ENCODE data around the gene TNFAIP8.
A peak's percentile ranks its signal among the peaks of the same experiment; 100 is the strongest.

TNFAIP8 gene

DNA sequence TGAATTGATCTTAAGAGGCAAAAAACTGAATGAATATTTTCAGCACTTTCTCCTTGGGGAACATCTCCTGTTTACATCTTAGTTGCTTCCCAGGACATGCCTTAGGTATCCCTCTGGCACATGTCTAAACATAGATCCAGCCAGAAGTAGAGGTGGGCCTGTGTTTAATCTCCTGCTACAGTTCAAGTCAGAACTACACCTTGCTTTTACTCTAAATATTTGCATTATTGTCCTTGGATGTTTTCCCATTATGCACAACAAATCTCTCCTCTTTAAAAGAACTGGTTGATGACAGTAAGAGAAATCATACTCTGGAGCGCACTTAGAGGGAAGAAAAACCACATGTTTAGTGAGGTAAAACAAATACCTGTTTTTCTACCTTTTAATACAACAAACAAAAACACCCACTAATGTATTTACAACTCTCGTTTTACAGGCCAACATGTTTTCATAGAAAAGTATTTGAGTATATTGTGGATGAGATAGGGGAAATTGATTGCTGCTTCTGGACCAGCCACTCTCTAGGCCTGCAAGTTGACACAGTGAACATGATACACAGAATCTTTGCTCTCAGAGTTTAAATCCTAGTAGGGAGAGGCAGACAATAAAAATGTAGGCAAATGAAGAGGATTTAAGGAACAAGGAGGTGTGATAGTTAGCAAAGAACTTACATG is 32.3 kb downstream of the TNFAIP8 start:
- H3K36me3 ChIP-seq (ENCODE audit: control insufficient read depth in 4 of 4, insufficient read depth in 4 of 4, low read length in 3 of 4), result peaks cover 2 to 6% (median 5%) of the 10 kb centered on the region in 4 experiments
- H3K9me3 ChIP-seq (ENCODE audit: control extremely low read depth in 1 of 5, control insufficient read depth in 4 of 5, insufficient read depth in 2 of 5, low read depth in 1 of 5, low read length in 4 of 5), result no peaks in the 10 kb centered on the region
- no peaks in the 10 kb centered on the region for H3K27me3 ChIP-seq (replicated peaks in 2 of 5; ENCODE audit: control insufficient read depth in 4 of 5, insufficient read depth in 5 of 5, low read length in 4 of 5)
- no CpG with 5 or more reads among the region's 2 CpGs for WGBS (ENCODE audit: insufficient coverage)
- ChIA-PET CTCF (no interaction called here), POLR2A (no interaction called here)
- peaks cover 5 to 15% (median 14%) of the 10 kb centered on the region in 4 experiments for H3K4me1 ChIP-seq (ENCODE audit: control extremely low read depth in 1 of 4, control insufficient read depth in 4 of 4, insufficient read depth in 4 of 4, low read length in 3 of 4)
- no peak for DNase-seq
- H3K4me3 ChIP-seq (ENCODE audit: control insufficient read depth in 1 of 7, extremely low read depth in 1 of 7, insufficient read depth in 4 of 7, low read depth in 2 of 7, low read length in 6 of 7), result no peak overlapping the region
- H3K27ac ChIP-seq (ENCODE audit: insufficient read depth in 1 of 2, low read depth in 1 of 2, low read length in 2 of 2, poor library complexity in 1 of 2, severe bottlenecking in 2 of 2), result peak overlapping the region in 1 of 2 experiments; percentile 12

DNA sequence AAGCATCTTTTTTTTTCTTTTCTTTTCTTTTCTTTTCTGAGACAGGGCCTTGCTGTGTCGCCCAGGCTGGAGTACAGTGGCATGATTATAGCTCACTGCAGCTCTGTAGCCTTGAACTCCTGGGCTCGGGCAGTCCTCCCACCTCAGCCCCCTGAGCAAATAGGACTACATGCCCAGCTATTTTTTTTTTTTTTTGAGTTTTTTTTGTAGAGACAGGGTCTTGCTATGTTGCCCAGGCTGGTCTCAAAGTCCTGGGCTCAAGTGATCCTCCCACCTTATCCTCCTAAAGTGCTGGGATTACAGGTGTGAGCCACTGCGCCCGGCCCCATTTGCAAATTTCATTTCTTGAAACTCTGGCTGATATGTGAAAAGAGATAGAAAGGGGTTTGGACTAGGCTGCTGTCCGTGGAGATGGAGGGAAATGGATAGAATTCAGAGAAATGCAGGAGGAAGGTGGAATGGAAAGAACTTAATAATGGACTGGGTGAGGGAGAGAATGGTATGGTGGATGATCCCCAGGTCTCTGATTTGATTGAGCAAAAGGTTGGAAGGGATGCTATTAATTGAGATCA is 32.9 kb downstream of the TNFAIP8 start:
- peaks cover 5 to 15% (median 14%) of the 10 kb centered on the region in 4 experiments for H3K4me1 ChIP-seq (ENCODE audit: control extremely low read depth in 1 of 4, control insufficient read depth in 4 of 4, insufficient read depth in 4 of 4, low read length in 3 of 4)
- no peak overlapping the region for H3K27ac ChIP-seq (ENCODE audit: insufficient read depth in 1 of 2, low read depth in 1 of 2, low read length in 2 of 2, poor library complexity in 1 of 2, severe bottlenecking in 2 of 2)
- no peak overlapping the region for H3K4me3 ChIP-seq (ENCODE audit: control insufficient read depth in 1 of 7, extremely low read depth in 1 of 7, insufficient read depth in 4 of 7, low read depth in 2 of 7, low read length in 6 of 7)
- H3K36me3 ChIP-seq (ENCODE audit: control insufficient read depth in 4 of 4, insufficient read depth in 4 of 4, low read length in 3 of 4), result peaks cover 5 to 11% (median 8%) of the 10 kb centered on the region in 4 experiments
- no peak for DNase-seq
- POLR2A ChIA-PET, result no interaction called here
- CTCF ChIA-PET, result interaction anchor here (0.9 kb wide), 1 partner anchor 20 kb away, joined by 3 read pairs; no protein-coding TSS in a partner anchor
- no peaks in the 10 kb centered on the region for H3K27me3 ChIP-seq (replicated peaks in 2 of 5; ENCODE audit: control insufficient read depth in 4 of 5, insufficient read depth in 5 of 5, low read length in 4 of 5)
- no peaks in the 10 kb centered on the region for H3K9me3 ChIP-seq (ENCODE audit: control extremely low read depth in 1 of 5, control insufficient read depth in 4 of 5, insufficient read depth in 2 of 5, low read depth in 1 of 5, low read length in 4 of 5)
- WGBS (ENCODE audit: insufficient coverage), result 91% methylated on average over 3 of the region's 5 CpGs

DNA sequence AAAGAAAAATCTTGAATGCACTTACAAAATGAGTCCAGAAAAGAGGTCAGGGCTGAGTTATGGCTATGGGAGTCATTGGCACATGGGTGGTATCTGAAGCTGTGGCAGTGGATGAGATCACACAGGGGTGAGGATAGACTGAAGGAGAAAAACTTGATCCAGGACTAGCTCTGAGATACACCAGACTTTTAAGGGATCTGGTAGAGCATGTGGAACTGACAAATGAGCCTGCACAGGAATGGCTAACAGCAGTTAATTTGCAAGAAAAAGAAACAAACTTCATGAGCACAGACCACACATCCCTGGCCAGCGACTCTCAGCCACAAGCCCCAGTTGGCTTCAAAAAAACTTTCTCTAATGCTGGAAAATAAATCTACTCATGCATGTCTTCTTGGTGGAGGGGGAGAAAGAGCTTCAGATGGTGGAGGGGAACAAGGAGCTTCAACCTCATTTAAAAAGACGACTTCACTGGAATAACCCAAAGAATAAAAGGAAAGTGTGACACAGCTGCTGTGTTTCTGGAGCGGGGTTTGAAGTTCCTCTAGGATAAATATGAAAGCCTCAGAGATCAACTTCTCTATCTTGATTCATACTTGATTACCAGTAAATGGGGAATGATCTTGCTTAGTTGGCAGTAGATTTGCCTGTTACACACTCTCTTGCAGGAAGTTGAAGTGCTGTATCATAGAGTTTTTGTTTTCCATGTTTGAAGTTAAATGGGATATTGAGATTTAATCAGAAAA is 33.6 kb downstream of the TNFAIP8 start:
- H3K27me3 ChIP-seq (replicated peaks in 2 of 5; ENCODE audit: control insufficient read depth in 4 of 5, insufficient read depth in 5 of 5, low read length in 4 of 5), result no peaks in the 10 kb centered on the region
- peaks cover 5 to 15% (median 8%) of the 10 kb centered on the region in 4 experiments for H3K36me3 ChIP-seq (ENCODE audit: control insufficient read depth in 4 of 4, insufficient read depth in 4 of 4, low read length in 3 of 4)
- peaks cover 5 to 13% (median 9%) of the 10 kb centered on the region in 4 experiments for H3K4me1 ChIP-seq (ENCODE audit: control extremely low read depth in 1 of 4, control insufficient read depth in 4 of 4, insufficient read depth in 4 of 4, low read length in 3 of 4)
- CTCF ChIA-PET, result interaction anchor here (0.8 to 1.7 kb wide), 4 partner anchors 8 to 51 kb away, joined by 3 to 8 read pairs (median 3); no protein-coding TSS in a partner anchor
- peak in 1 of 3 donors; percentile 9 for DNase-seq
- H3K27ac ChIP-seq (ENCODE audit: insufficient read depth in 1 of 2, low read depth in 1 of 2, low read length in 2 of 2, poor library complexity in 1 of 2, severe bottlenecking in 2 of 2), result peak overlapping the region in 1 of 2 experiments; percentile 10
- no peaks in the 10 kb centered on the region for H3K9me3 ChIP-seq (ENCODE audit: control extremely low read depth in 1 of 5, control insufficient read depth in 4 of 5, insufficient read depth in 2 of 5, low read depth in 1 of 5, low read length in 4 of 5)
- no CpG with 5 or more reads among the region's 3 CpGs for WGBS (ENCODE audit: insufficient coverage)
- POLR2A ChIA-PET, result no interaction called here
- peak overlapping the region in 1 of 7 experiments; percentile 5 for H3K4me3 ChIP-seq (ENCODE audit: control insufficient read depth in 1 of 7, extremely low read depth in 1 of 7, insufficient read depth in 4 of 7, low read depth in 2 of 7, low read length in 6 of 7)

DNA sequence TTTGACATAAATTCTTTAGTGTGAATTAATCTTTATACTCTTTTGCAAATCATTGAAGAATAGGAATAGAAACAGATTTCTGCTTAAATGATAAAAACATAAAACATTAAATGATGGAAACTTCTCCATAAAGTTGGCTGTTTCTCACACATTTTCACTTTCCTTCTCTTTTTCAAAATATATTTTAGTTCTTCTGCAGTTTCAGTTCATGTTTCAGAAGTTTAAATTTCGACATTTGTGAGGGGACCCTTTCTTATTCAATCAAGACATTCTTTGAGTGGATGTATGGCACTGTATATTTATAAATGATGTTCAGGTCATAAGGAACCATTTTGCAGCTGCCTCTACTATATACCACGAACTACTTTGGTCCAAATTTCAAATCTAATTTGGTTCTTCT is 34.6 kb downstream of the TNFAIP8 start:
- WGBS (ENCODE audit: insufficient coverage), result no CpG with 5 or more reads among the region's 2 CpGs
- peaks cover 5 to 11% (median 6%) of the 10 kb centered on the region in 4 experiments for H3K4me1 ChIP-seq (ENCODE audit: control extremely low read depth in 1 of 4, control insufficient read depth in 4 of 4, insufficient read depth in 4 of 4, low read length in 3 of 4)
- peaks cover 5 to 22% (median 8%) of the 10 kb centered on the region in 4 experiments for H3K36me3 ChIP-seq (ENCODE audit: control insufficient read depth in 4 of 4, insufficient read depth in 4 of 4, low read length in 3 of 4)
- CTCF ChIA-PET, result interaction anchor here (0.8 to 1.7 kb wide), 2 partner anchors 9 to 11 kb away, joined by 3 to 8 read pairs; no protein-coding TSS in a partner anchor
- H3K9me3 ChIP-seq (ENCODE audit: control extremely low read depth in 1 of 5, control insufficient read depth in 4 of 5, insufficient read depth in 2 of 5, low read depth in 1 of 5, low read length in 4 of 5), result no peaks in the 10 kb centered on the region
- no peaks in the 10 kb centered on the region for H3K27me3 ChIP-seq (replicated peaks in 2 of 5; ENCODE audit: control insufficient read depth in 4 of 5, insufficient read depth in 5 of 5, low read length in 4 of 5)
- POLR2A ChIA-PET, result no interaction called here
- H3K27ac ChIP-seq (ENCODE audit: insufficient read depth in 1 of 2, low read depth in 1 of 2, low read length in 2 of 2, poor library complexity in 1 of 2, severe bottlenecking in 2 of 2), result no peak overlapping the region
- no peak overlapping the region for H3K4me3 ChIP-seq (ENCODE audit: control insufficient read depth in 1 of 7, extremely low read depth in 1 of 7, insufficient read depth in 4 of 7, low read depth in 2 of 7, low read length in 6 of 7)
- no peak for DNase-seq

DNA sequence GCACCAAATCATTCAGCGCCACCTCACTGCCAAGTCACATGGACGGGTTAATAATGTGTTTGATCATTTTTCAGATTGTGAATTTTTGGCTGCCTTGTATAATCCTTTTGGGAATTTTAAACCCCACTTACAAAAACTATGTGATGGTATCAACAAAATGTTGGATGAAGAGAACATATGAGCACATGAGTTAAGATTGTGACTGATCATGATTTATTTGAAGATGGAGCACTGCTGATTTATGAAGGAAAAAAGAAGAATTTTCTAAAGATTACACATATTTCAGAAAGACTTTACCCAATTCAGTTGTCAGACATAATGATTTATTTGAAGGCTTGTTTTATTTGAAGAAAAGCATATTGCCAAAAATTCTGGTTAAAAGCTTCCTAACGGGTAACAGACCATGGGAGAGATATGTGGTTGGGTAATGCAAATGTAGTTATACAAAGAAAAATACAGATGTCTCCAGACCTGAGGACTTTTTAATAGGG is 37.4 kb downstream of the TNFAIP8 start:
- peaks cover 12 to 22% (median 14%) of the 10 kb centered on the region in 4 experiments for H3K4me1 ChIP-seq (ENCODE audit: control extremely low read depth in 1 of 4, control insufficient read depth in 4 of 4, insufficient read depth in 4 of 4, low read length in 3 of 4)
- H3K27me3 ChIP-seq (replicated peaks in 2 of 5; ENCODE audit: control insufficient read depth in 4 of 5, insufficient read depth in 5 of 5, low read length in 4 of 5), result no peaks in the 10 kb centered on the region
- ChIA-PET CTCF (interaction anchor here (1.7 to 2.0 kb wide), 2 partner anchors 10 to 18 kb away, joined by 6 to 10 read pairs; no protein-coding TSS in a partner anchor), POLR2A (no interaction called here)
- H3K27ac ChIP-seq (ENCODE audit: insufficient read depth in 1 of 2, low read depth in 1 of 2, low read length in 2 of 2, poor library complexity in 1 of 2, severe bottlenecking in 2 of 2), result no peak overlapping the region
- H3K4me3 ChIP-seq (ENCODE audit: control insufficient read depth in 1 of 7, extremely low read depth in 1 of 7, insufficient read depth in 4 of 7, low read depth in 2 of 7, low read length in 6 of 7), result no peak overlapping the region
- peaks cover 5 to 24% (median 8%) of the 10 kb centered on the region in 4 experiments for H3K36me3 ChIP-seq (ENCODE audit: control insufficient read depth in 4 of 4, insufficient read depth in 4 of 4, low read length in 3 of 4)
- no peak for DNase-seq
- 67% methylated on average over 2 of the region's 3 CpGs for WGBS (ENCODE audit: insufficient coverage)
- no peaks in the 10 kb centered on the region for H3K9me3 ChIP-seq (ENCODE audit: control extremely low read depth in 1 of 5, control insufficient read depth in 4 of 5, insufficient read depth in 2 of 5, low read depth in 1 of 5, low read length in 4 of 5)

DNA sequence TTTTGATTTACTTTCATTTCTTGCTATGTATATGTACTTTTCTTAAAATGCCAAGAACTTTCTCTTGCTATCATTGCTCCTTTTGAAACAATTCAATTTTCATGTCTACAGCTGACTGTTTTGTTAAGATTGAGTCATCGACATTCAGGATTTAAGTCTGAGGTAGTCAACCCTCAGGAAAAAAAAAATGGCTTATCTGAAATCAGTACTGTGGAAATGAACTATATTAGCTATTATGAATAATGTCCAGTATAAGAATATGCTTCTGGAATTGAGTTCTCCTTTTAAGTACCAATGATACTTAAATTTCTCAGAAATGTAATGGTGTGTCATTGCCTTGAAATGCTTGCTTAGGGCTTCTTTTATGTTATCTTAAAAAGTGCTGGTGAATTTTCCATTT is 37.9 kb downstream of the TNFAIP8 start:
- Histone ChIP-seq H3K4me1 (ENCODE audit: control extremely low read depth in 1 of 4, control insufficient read depth in 4 of 4, insufficient read depth in 4 of 4, low read length in 3 of 4) (peaks cover 12 to 22% (median 14%) of the 10 kb centered on the region in 4 experiments), H3K36me3 (ENCODE audit: control insufficient read depth in 4 of 4, insufficient read depth in 4 of 4, low read length in 3 of 4) (peaks cover 5 to 24% (median 8%) of the 10 kb centered on the region in 4 experiments), H3K27me3 (replicated peaks in 2 of 5; ENCODE audit: control insufficient read depth in 4 of 5, insufficient read depth in 5 of 5, low read length in 4 of 5) (no peaks in the 10 kb centered on the region), H3K9me3 (ENCODE audit: control extremely low read depth in 1 of 5, control insufficient read depth in 4 of 5, insufficient read depth in 2 of 5, low read depth in 1 of 5, low read length in 4 of 5) (no peaks in the 10 kb centered on the region), H3K4me3 (ENCODE audit: control insufficient read depth in 1 of 7, extremely low read depth in 1 of 7, insufficient read depth in 4 of 7, low read depth in 2 of 7, low read length in 6 of 7) (no peak overlapping the region), H3K27ac (ENCODE audit: insufficient read depth in 1 of 2, low read depth in 1 of 2, low read length in 2 of 2, poor library complexity in 1 of 2, severe bottlenecking in 2 of 2) (no peak overlapping the region)
- ChIA-PET CTCF (interaction anchor here (1.7 to 2.0 kb wide), 2 partner anchors 10 to 18 kb away, joined by 6 to 10 read pairs; no protein-coding TSS in a partner anchor), POLR2A (no interaction called here)
- no peak for DNase-seq
- WGBS (ENCODE audit: insufficient coverage), result no CpG with 5 or more reads among the region's 1 CpG
